ENCODE measurements around the gene FANCG.

GRCh38 chr9:35075358-35075757 lies 4.4 kb downstream of the FANCG start:
- TF ChIP-seq, protein P1, sequence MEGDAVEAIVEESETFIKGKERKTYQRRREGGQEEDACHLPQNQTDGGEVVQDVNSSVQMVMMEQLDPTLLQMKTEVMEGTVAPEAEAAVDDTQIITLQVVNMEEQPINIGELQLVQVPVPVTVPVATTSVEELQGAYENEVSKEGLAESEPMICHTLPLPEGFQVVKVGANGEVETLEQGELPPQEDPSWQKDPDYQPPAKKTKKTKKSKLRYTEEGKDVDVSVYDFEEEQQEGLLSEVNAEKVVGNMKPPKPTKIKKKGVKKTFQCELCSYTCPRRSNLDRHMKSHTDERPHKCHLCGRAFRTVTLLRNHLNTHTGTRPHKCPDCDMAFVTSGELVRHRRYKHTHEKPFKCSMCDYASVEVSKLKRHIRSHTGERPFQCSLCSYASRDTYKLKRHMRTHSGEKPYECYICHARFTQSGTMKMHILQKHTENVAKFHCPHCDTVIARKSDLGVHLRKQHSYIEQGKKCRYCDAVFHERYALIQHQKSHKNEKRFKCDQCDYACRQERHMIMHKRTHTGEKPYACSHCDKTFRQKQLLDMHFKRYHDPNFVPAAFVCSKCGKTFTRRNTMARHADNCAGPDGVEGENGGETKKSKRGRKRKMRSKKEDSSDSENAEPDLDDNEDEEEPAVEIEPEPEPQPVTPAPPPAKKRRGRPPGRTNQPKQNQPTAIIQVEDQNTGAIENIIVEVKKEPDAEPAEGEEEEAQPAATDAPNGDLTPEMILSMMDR (IDR thresholded peaks at IDR 0.05) = no peak
- no peak for TF ChIP-seq ZFX (IDR thresholded peaks at IDR 0.05; ENCODE audit: borderline replicate concordance)
